Activated CD8-positive, alpha-beta memory T cell treated with anti-CD3 and anti-CD28 coated beads for 24 hours (primary cell): ENCODE results near the gene UBE2G1.

Experiments used
- DNase-seq: peaks from one replicate; pipeline ENCODE4 v3.0.0-alpha.2; 2020

UBE2G1 gene

DNA sequence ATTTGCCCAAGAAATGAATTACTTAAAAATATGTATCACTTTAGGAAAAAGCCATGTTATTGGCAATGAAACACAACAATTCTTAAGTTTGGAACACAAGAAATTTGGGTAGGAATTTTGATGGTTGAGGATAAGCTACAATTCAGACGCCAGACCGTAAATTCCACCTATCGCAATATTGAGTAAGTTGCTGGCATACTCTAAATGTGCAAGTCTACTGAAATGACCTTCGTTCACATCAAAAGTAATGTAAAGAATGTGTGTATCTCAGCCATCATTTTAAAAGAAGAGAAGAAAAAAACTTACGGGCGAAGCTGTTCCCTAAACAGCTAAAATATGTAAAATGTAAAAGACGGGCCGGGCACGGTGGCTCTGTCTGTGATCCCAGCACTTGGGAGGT is 33.4 kb downstream of the UBE2G1 start:
- DNase-seq = no peak

GRCh38 chr17:4332296-4332970 is 34.0 kb downstream of the UBE2G1 start:
- no peak for DNase-seq

- DNase-seq = no peak
These were observed 34.9 kb downstream of the UBE2G1 start for GRCh38 chr17:4331614-4332013.

- DNase-seq = no peak
These were observed 36.6 kb downstream of the UBE2G1 start for GRCh38 chr17:4329838-4330237.

DNA sequence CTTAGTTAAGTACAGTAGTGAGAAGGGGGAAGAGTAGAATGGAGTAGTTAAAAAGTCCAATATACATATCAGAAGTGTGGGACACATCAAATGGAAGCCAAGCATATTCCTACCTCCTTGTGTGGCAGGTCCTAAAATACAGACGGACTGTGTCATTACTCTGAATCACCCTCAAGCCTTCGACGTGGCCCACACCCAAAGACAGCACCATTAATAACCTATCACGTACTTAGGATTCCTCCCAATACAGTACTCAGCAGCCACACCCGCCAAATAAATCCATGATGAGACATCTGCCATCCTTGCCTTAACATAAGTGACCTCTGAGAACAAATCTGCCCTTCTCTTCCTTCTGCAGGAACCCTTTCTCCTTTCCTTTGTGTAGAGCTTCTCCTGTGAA is 38.9 kb downstream of the UBE2G1 start:
- DNase-seq = no peak

DNA sequence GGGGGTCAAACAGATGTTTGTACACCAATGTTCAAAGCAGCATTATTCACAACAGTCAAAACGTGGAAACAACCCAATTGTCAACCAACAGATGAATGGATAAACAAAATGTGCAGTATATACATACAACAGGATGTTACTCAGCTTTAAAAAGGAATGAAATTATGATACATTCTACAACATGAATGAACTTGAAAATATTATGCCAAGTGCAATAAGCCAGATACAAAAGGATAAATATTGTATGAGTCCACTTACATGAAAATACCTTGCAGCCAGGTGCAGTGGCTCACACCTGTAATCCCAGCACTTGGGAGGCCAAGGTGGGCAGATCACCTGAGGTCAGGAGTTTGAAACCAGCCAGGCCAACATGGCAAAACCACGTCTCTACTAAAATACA is 39.9 kb downstream of the UBE2G1 start:
- no peak for DNase-seq

DNA sequence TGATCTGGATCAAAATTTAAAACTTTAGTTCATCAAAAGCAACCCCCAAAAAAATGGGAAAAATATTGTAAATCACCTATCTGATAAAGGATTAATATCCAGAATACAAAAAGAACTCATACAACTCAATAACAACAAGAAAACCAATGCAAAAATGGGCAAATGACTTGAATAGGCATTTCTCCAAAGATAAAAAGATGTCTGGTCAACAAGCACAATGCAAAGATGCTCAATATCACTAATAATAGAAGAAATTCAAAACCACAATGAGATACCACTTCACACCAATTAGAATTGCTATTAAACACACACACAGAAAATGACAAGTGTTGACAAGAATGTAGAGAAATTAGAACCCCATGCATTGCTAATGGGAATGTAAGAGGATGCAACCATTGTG is 40.4 kb downstream of the UBE2G1 start:
- no peak for DNase-seq

GRCh38 chr17:4324463-4324862 is 42.0 kb downstream of the UBE2G1 start:
- DNase-seq = no peak

DNA sequence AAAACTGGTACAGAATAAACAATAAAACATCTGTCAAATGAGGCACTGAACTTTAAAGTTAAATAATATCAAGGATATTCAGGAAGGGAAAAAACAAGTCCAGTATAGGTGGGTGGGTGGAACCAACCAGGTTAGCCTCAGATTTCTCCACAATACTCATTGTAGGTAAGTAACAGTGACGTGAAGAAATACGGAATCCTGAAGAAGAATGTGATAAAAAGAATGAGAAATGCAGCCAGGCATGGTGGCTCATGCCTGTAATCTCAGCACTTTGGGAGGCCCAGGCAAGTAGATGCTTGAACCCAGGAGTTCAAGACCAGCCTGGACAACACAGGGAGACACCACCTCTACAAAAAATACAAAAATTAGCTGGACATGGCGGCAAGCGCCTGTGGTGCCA is 47.3 kb downstream of the UBE2G1 start:
- DNase-seq = no peak

DNA sequence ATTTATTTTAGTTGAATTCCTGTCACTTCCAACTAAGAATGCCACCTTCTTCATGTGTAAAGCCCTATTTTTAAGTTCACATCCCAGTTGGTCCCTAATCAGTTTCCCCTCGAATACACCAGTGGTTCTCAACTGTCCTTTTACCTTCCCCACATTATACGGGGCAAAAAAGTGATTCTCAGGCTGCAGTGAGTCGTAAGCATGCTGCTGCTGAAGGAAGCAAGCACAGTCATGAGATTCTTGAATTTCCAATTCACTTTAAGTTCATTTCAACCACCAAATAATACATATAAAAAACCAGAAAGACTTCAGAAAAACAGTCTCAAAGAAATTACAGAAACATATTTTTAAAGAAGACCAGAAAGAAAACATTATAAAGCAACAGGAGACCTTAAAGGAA is 47.9 kb downstream of the UBE2G1 start:
- no peak for DNase-seq

- no peak for DNase-seq
These were observed 48.3 kb downstream of the UBE2G1 start for GRCh38 chr17:4318186-4318585.

- no peak for DNase-seq
These were observed 48.9 kb downstream of the UBE2G1 start for GRCh38 chr17:4317610-4318009.

- DNase-seq = no peak
These were observed 49.8 kb downstream of the UBE2G1 start for GRCh38 chr17:4316648-4317047.

- DNase-seq = no peak
These were observed 51.9 kb downstream of the UBE2G1 start for GRCh38 chr17:4314618-4315017.

DNA sequence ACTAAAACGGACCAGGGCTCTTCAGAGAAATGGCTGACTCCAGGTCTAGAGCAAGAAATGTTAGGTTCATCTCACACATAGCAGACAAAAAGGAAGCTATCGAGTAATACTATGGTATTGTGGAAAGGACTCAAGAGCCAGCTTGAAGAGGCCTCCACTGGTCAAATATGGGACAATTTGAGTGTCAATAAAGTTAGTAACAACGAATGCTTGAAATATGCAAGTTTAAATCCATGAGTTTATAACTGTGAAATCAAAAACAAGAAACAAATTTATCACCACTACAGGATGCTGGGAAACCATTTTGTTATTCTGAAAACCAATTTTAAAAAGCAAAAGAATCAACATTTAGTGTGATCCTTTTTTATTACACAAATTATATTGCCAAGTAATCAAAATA is 52.3 kb downstream of the UBE2G1 start:
- DNase-seq = no peak

- DNase-seq = no peak
These were observed 53.0 kb downstream of the UBE2G1 start for GRCh38 chr17:4313221-4314114.

GRCh38 chr17:4310354-4311060 is 56.0 kb downstream of the UBE2G1 start:
- DNase-seq = no peak

DNA sequence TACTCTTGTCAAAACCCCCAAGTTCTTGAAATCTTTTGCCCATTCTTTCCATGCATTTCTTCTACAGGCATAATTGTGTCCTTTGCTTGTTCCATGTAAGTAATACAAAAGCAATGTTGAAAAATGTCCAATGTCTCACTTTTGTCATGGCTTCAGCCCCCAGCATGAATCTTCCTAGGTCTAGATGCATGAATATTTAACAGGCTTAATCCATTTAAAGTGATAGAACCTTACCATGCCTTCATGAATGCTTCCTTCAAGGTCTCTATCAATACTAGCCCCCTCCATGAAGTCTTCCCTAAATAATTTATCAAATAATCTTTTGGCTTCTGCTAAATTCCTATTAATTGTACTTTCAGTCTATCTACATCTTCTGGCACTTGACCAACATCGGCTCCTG is 56.6 kb downstream of the UBE2G1 start:
- no peak for DNase-seq

DNA sequence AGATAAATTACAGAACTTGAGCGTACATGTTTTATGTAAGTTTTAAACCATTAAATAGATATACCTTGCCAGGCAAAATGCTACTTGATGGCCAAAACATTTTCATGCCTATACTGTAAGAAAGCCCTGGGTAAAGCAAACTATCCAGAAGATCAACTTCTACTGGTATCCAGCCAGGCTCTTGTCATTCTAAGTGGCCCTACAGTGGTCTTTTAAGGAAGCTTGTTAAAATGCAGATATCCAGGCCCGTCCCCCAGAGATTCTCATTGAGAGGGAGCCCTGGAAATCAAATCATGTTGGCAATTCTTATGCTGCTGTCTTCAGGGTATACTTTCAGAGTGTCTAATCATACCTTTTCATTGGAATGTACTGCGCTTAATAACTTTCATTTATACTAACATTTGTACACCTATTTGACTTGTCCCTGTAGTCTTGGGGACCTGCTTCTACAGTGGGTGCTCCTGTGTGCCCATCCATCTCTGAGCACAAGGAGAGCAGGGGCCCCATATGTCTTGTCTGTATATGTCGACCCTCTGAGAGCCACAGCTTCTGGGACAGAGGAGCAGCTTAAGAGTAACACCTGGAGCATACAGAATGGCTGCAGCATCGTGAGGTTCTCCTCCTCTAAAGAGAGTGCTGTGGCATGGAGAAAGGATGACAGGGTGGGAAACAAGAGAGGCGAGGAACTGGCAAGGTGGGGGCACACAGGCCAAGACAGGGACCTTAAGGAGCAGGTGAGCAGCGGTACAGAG is 59.1 kb downstream of the UBE2G1 start:
- DNase-seq = no peak

- no peak for DNase-seq
These were observed 61.3 kb downstream of the UBE2G1 start for GRCh38 chr17:4305224-4305623.

DNA sequence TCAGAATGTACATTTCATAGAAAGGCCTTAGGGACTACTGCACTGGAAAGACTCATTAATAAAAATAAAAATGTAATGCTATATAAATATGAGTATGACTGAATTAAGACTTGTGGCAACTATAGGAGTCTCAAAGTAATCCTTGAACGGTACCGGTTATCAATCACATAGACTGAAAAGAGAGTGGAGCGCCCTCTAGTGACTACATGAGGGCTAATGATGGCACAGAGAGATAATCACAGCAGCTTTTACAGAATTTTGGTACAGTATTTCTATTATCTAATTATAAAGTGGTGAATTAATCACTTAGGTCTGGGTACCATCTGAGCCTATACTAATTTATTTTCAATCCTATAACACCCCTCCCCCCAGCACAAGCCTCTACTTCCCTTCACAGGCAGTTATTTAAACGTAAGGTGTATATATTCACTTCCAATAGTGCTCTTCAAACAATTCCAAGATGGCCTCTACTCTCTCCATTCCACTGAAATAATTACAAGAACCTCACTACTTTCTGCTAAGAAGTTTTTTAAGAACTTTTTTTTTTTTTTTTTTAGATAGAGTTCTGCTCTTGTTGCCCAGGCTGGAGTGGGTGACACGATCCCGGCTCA is 62.0 kb downstream of the UBE2G1 start:
- peak; percentile 68 for DNase-seq

- no peak for DNase-seq
These were observed 65.4 kb downstream of the UBE2G1 start for GRCh38 chr17:4301066-4301465.

GRCh38 chr17:4297351-4297750 is 69.1 kb downstream of the UBE2G1 start:
- DNase-seq = no peak
